HepG2 (cell line): ENCODE measurements around the gene MOGAT3. TPM values are rescaled to one million over a fixed set of nuclear protein-coding genes. Genes with fewer than 3 reads are reported as not detected.

Source experiments
- AKAP8 ChIP-seq: sonication (generic); formaldehyde crosslinking; IDR thresholded peaks from 2 replicates; pipeline ENCODE4 v1.5.1; 2020; ENCODE audit warnings: mild to moderate bottlenecking, missing genetic modification reagents
- DDIT3 ChIP-seq: sonication (generic); formaldehyde crosslinking; IDR thresholded peaks from 2 replicates; pipeline ENCODE4 v1.4.0; 2020; ENCODE audit warnings: mild to moderate bottlenecking, missing genetic modification reagents
- FOSL2 ChIP-seq: sonication (generic); formaldehyde crosslinking; IDR thresholded peaks from 2 replicates; pipeline ENCODE4 v1.4.0; 2020; ENCODE audit warnings: missing genetic modification reagents
- HOXA7 ChIP-seq: sonication (generic); formaldehyde crosslinking; IDR thresholded peaks from 2 replicates; pipeline ENCODE4 v1.8.1; 2022; ENCODE audit warnings: mild to moderate bottlenecking, missing genetic modification reagents, moderate library complexity
- JUNB ChIP-seq: sonication (generic); formaldehyde crosslinking; IDR thresholded peaks from 2 replicates; pipeline ENCODE4 v1.8.0; 2022; ENCODE audit warnings: missing genetic modification reagents, mild to moderate bottlenecking, borderline replicate concordance
- MIER2 ChIP-seq: IDR thresholded peaks from 2 replicates; pipeline ENCODE4 v1.6.1; 2016; ENCODE audit warnings: missing biosample characterization, missing genetic modification reagents
- MTERF4 ChIP-seq: sonication (generic); formaldehyde crosslinking; IDR thresholded peaks from 2 replicates; pipeline ENCODE4 v1.8.0; 2023; ENCODE audit warnings: mild to moderate bottlenecking, missing genetic modification reagents
- NFIC ChIP-seq: IDR thresholded peaks from 2 replicates; pipeline ENCODE4 v1.6.1; 2012; ENCODE audit warnings: mild to moderate bottlenecking, low read length, inconsistent platforms
- PBX3 ChIP-seq: sonication (generic); formaldehyde crosslinking; IDR thresholded peaks from 2 replicates; pipeline ENCODE4 v1.8.1; 2023; ENCODE audit warnings: missing genetic modification reagents, inconsistent platforms, borderline replicate concordance
- RBFOX2 ChIP-seq: fragments of 200-400 bp; formaldehyde crosslinking; IDR thresholded peaks from 2 replicates; pipeline ENCODE4 v1.6.1; 2017; ENCODE audit warnings: low read depth, mild to moderate bottlenecking, low read length
- SP1 ChIP-seq, 2 experiments: fragments of 450-650 bp in 1 of 2; sonication (generic) in 1 of 2; formaldehyde crosslinking in 1 of 2; IDR thresholded peaks; 2 replicates each; pipeline versions ENCODE4 v1.4.0 to v1.6.1; 2016 to 2020; ENCODE audit warnings: missing genetic modification reagents in 1 of 2
- SRSF1 ChIP-seq: fragments of 200-400 bp; formaldehyde crosslinking; optimal IDR thresholded peaks from 2 replicates; pipeline ENCODE3; 2017; ENCODE audit warnings: mild to moderate bottlenecking, low read depth, low read length, moderate library complexity
- ZC3H13 ChIP-seq: sonication (generic); formaldehyde crosslinking; IDR thresholded peaks from 2 replicates; pipeline ENCODE4 v1.8.1; 2023; ENCODE audit warnings: mild to moderate bottlenecking, missing genetic modification reagents, moderate library complexity
- ZNF18 ChIP-seq: sonication (generic); formaldehyde crosslinking; IDR thresholded peaks from 2 replicates; pipeline ENCODE4 v1.8.0; 2022; ENCODE audit warnings: mild to moderate bottlenecking, missing genetic modification reagents; ENCODE audit not compliant: insufficient replicate concordance
- ZNF251 ChIP-seq: sonication (generic); formaldehyde crosslinking; IDR thresholded peaks from 2 replicates; pipeline ENCODE4 v1.9.0; 2021; ENCODE audit warnings: mild to moderate bottlenecking, missing genetic modification reagents
- ZNF256 ChIP-seq: sonication (generic); formaldehyde crosslinking; conservative IDR thresholded peaks from 2 replicates; pipeline ENCODE4 v1.4.0; 2020; ENCODE audit warnings: missing genetic modification reagents
- ZNF333 ChIP-seq: sonication (generic); formaldehyde crosslinking; IDR thresholded peaks from 2 replicates; pipeline ENCODE4 v1.4.0; 2020; ENCODE audit warnings: mild to moderate bottlenecking, missing genetic modification reagents, borderline replicate concordance
- ZNF441 ChIP-seq: sonication (generic); formaldehyde crosslinking; IDR thresholded peaks from 2 replicates; pipeline ENCODE4 v1.7.0; 2021; ENCODE audit warnings: missing genetic modification reagents, borderline replicate concordance
- ZNF543 ChIP-seq: sonication (generic); formaldehyde crosslinking; IDR thresholded peaks from 2 replicates; pipeline ENCODE4 v1.4.0; 2020; ENCODE audit warnings: mild to moderate bottlenecking, missing genetic modification reagents
- ZNF629 ChIP-seq: sonication (generic); formaldehyde crosslinking; conservative IDR thresholded peaks from 2 replicates; pipeline ENCODE4 v1.5.0; 2020; ENCODE audit warnings: missing genetic modification reagents
- ZNF772 ChIP-seq: sonication (generic); formaldehyde crosslinking; IDR thresholded peaks from 2 replicates; pipeline ENCODE4 v1.5.0; 2020; ENCODE audit warnings: mild to moderate bottlenecking, missing genetic modification reagents
- polyA plus RNA-seq, 8 experiments: library from polyadenylated mRNA; depleted of rRNA in 3 of 8; stranded (reverse) in 7 of 8; unstranded in 1 of 8; fragments of >200 nt; fragmentation: Illumina TruSeq in 4 of 8; extraction: Trizol in 4 of 8; gene quantifications; 2 replicates each; pipeline versions ENCODE4 v1.2.1 to v1.2.3, GENCODE V29; 2011 to 2016; ENCODE audit warnings: low read depth in 4 of 8, missing spikeins in 1 of 8, mixed read lengths in 1 of 8; ENCODE audit not compliant: insufficient read depth in 1 of 8
- total RNA-seq, 5 experiments: library from RNA; depleted of rRNA; stranded (reverse); fragments of >200 nt; fragmentation: Illumina TruSeq; extraction: Trizol; gene quantifications; 2 replicates each; pipeline ENCODE4 v1.2.3, GENCODE V29; 2016; ENCODE audit warnings: low read depth in 1 of 5
- TF ChIP-seq, protein P1 (sequence below): sonication (generic); formaldehyde crosslinking; IDR thresholded peaks from 2 replicates; pipeline ENCODE4 v1.4.0; 2020; ENCODE audit warnings: missing genetic modification reagents, borderline replicate concordance

The MOGAT3 gene
- total and polyA plus RNA-seq, 2 of the 13 experiments (the other 11 are each of a cell fraction or from before 2014, with no cell fraction given): 22.5 to 30.5 TPM

GRCh38 chr7:101201695-101202602, 1.1 kb upstream of the MOGAT3 start (continued):
- TF ChIP-seq PBX3 (CRISPR knock-in tag) (no peak), JUNB (CRISPR knock-in tag) (no peak), DDIT3 (no peak), MTERF4 (CRISPR knock-in tag) (peak; percentile 96), ZNF543 (peak; percentile 84; the same call in 1 of the 2 replicates), ZNF251 (CRISPR knock-in tag) (no peak), SRSF1 (no peak), ZNF441 (CRISPR knock-in tag) (no peak), NFIC (no peak), MIER2 (CRISPR knock-in tag) (no peak), AKAP8 (CRISPR knock-in tag) (peak; percentile 25; the same call in 1 of the 2 replicates), ZNF629 (CRISPR knock-in tag) (peak; percentile 4; the same call in 1 of the 2 replicates), RBFOX2 (peak; percentile 95), ZNF772 (peak; percentile 84; the same call in 1 of the 2 replicates), SP1 (IDR thresholded peaks at IDR 0.05) (no peak), SP1 (CRISPR knock-in tag; IDR thresholded peaks at IDR 0.05) (peak; percentile 6; the same call in 1 of the 2 replicates), ZC3H13 (CRISPR knock-in tag) (no peak), ZNF333 (CRISPR knock-in tag) (peak; percentile 86), HOXA7 (no peak), FOSL2 (CRISPR knock-in tag) (no peak), ZNF18 (peak; percentile 48), ZNF256 (CRISPR knock-in tag) (no peak)
- TF ChIP-seq, protein P1, sequence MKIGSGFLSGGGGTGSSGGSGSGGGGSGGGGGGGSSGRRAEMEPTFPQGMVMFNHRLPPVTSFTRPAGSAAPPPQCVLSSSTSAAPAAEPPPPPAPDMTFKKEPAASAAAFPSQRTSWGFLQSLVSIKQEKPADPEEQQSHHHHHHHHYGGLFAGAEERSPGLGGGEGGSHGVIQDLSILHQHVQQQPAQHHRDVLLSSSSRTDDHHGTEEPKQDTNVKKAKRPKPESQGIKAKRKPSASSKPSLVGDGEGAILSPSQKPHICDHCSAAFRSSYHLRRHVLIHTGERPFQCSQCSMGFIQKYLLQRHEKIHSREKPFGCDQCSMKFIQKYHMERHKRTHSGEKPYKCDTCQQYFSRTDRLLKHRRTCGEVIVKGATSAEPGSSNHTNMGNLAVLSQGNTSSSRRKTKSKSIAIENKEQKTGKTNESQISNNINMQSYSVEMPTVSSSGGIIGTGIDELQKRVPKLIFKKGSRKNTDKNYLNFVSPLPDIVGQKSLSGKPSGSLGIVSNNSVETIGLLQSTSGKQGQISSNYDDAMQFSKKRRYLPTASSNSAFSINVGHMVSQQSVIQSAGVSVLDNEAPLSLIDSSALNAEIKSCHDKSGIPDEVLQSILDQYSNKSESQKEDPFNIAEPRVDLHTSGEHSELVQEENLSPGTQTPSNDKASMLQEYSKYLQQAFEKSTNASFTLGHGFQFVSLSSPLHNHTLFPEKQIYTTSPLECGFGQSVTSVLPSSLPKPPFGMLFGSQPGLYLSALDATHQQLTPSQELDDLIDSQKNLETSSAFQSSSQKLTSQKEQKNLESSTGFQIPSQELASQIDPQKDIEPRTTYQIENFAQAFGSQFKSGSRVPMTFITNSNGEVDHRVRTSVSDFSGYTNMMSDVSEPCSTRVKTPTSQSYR: no peak; the same call in 1 of the 2 replicates
